GM21367 (cell line): ENCODE measurements around the gene MGAT4D.
"Not testable (repeated sequence)": the region's sequence is repeated elsewhere in the genome, so short reads cannot be mapped to it uniquely, and the experiment has no call there.

Experiments
- ATAC-seq: cut with Tn5 transposase; IDR thresholded peaks from one replicate; pipeline ENCODE4 v1.9.1; 2021; ENCODE audit not compliant: unreplicated experiment

The MGAT4D gene

DNA sequence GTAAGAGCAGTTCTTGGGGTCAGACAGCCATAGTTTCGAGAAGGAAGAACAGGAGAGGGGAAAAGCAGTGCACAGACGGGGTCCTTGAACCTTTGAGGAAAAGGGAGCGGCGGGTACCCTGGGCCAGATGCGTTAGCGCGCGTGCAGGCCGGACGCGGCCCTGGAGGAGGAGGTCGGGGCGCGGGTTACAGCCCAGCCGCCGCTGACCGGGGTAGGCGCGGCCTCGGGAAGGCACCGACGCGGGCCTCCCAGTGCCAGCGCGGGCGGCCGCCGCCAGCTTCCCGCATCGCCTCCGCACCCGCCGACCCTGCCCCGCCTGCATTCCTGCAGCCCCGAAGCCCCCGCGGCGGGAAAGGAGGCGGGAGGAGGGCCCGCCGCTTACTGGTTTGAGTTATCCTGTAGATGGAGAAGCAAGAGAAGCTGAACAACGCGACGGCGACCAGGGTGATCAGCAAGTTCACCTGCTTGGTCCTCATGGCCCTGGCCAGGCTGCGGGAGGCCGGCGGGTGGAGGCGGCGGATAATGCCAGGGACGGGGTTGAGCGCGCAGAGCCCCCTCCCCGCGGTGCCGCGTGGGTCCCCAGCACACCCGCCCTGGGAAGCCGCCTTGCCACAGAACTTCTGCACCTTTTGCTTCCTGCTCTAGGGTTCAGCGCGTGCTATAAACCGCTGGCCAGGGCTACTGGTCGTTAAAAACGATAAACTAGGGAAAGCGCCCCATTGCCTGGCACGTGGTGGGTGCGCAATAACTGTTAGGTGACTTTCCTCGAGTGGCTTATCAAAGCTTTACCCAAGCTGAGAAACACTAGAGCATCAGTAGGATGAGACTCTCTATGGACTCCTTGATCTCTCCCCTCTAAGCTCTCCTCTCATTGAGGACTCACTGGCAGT lies at the start of gene MGAT4D:
Gene MGAT4D (minus strand): TSS at position 547 of the 890 bp plus-strand sequence. CDS start 71 bp downstream, at position 476.
- ATAC-seq: no peak

DNA sequence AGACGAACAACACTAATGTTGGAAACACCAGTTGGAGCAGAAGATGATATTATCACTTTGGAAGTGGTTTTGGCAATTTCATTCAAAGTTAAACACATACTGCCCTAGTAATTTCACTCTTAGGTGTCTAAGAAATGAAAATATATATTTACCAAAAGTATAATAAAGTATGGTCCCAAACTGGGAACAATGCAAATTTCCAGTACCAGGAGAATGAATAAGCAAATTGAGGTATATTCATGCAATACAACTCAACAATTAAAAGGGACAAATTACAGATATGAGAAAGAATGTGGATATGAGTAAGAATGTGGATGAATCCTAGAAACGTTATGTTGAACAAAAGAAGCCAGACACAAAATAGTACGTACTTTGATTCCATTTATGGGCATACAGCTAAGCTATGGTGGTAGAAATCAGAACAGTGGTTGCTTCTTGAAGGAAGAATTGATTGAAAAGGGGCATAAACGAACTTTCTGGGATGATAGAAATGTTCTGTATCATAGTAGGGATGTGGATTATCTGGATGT lies 35.9 kb upstream of the MGAT4D start:
- ATAC-seq: no peak

DNA sequence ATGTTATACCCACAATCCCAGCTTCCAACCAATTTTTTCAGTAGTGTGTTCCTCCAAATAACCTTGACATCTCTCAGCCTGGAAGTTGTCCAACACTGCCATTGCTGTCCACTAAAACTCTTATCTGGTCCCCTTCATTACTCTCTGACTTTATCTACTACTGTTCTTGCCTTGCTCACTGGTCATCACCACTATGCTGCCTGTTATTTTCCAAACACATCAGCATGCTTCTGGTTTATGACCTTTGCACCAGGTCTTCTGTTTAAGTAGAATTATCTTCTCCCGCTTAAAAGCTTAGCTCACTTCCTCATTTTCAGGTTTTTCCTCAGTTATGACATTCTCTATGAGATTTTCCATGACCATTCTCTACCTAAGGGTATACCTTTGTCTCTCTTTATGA lies 31.3 kb upstream of the MGAT4D start:
- ATAC-seq: no peak

DNA sequence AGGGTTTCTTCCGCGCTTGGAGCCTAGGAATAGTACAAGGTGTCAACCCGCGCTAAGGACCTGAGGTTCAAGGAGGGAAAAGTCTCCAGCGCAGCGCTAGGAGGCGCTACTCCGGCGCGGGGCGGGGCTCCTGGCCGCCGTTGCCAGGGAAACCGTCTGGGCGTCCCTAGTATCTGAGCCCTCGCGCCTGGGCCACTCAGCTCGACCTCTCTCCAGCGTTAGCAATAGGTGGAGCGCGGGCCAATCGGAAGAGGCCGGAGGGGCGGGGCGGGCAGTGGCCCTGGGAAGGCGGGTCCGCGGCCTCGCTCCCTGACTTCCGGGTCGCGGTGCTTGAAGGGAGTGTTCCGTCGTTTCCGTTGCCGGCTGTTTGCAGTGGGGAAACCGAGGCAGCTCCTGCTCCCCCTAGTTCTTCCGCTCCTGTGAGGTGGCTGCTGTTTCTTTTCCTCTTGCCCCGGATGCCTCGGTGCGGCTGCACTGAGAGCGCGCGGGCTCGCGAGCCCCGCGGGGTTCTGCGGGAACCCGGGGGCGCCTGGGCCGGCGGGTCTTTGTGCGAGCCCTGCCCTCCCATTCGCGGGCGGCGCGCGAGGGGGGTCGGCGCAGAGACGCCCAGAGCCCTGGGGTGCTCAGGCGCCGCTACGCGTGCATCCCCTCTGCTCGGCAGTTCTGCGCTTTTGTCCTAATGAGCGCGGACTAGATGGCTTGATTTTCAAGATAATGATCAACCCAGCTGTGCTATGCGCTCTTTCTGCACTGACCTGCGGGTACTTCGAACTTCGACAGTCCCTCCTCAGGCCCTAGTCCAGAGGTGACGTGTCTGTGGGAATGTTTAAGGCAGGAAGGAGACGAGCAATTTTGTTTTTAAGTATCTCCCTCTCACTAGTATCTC lies 26.0 kb upstream of the MGAT4D start, which contains the start of gene ELMOD2:
Gene ELMOD2 (plus strand): TSS at position 312 of the 886 bp plus-strand sequence. CDS start 1,261 bp downstream, outside the sequence.
- ATAC-seq: peak; percentile 100

DNA sequence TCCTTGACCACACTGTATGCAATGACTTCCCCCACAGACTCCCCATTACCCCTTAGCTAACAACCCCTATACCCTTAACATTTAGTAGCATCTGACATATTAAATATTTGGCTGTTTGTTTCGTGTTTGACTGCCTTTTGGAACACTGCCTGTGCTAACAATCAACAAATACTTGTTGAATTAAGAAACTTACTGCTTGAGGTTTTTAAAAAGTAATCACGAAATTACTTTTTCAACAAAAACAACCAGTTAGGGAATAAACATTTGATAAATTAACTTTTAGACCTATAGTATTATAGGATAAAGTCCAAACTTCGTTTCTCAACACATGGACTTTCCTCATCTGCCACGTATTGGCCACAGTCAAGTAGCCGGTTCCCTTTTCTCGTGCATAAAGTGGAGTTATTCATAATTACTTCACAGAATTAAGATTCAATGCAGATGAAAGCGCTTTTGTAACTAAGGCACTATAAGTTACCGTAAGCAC lies 25.3 kb upstream of the MGAT4D start:
- peak; percentile 4 for ATAC-seq

DNA sequence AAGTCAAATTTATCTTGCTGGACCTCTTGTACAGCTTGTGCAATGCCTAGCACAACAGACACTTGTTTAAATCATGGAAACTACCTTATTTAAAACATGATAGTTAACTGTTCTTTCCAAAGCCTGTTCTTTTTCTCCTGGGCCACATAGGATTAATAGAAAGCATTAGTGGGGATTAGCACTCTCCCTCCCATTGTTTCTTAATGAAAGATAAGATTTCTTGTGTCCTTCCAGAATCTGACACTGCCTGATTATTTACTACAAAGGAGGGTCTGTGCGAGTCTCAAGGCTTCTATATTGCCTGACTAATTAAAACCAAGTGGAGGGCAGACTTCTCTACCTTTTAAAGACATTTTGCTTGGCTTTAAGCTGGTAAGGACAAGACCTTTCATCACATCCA lies 17.3 kb upstream of the MGAT4D start:
- ATAC-seq: no peak

DNA sequence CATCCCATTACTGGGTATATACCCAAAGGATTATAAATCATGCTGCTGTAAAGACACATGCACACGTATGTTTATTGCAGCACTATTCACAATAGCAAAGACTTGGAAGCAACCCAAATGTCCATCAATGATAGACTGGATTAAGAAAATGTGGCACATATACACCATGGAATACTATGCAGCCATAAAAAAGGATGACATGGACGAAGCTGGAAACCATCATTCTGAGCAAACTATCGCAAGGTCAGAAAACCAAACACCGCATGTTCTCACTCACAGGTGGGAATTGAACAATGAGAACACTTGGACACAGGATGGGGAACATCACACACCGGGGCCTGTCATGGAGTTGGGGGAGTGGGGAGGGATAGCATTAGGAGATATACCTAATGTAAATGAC lies 15.7 kb upstream of the MGAT4D start:
- ATAC-seq: not testable (repeated sequence)

DNA sequence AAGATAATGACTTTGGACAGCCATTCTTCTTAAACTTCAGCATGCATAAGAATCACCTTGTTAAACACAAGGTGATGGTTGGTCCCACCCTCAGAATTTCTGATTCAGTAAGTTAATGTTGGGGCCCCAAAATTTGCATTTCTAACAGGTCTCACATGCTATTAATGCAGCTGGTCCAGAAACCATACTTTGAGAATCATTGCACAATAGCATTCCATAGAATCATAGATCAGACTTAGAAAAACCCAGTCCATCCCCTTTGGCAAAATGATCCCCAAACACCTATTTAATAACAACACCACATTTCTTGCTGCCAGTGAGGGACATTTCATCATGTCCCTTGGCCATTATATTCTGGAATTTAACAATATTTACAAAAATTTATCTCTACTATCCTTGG lies 6.2 kb upstream of the MGAT4D start:
- ATAC-seq: no peak

DNA sequence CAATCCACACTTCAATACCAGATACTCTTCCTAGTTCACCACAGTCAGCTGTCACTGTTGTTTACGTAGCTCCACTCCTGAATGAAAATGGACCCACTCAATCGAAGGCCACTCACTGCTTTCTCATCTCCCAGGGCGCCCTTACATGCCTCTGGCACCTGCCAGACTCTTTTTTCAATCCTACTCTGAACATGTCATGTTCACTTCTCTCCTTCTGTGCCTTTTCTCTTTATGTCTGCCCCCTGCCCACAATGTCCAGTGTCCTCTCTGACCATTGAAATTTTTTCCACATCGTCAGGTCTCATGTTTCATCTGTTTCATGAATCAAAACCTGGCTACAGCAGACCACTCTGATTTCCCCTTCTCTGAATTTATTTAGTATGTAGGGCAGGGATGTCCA lies 1.3 kb upstream of the MGAT4D start:
- no peak for ATAC-seq

DNA sequence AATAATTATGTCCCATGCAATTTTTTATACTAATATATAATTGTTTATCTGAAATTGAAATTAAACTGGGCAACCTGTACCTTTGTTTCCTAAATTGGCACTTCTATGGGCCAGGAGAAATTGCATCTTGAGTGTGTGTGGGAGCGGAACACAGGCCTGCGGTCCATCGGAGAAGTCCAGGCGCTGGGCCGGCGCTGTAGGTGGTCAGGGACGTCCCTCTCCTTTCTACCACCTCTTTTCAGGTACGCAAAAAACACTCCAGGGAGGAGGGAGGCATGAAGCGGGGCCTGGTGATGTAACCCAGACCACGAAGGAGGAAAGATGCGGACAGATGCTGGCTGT lies 717 bp downstream of the MGAT4D start:
- no peak for ATAC-seq

DNA sequence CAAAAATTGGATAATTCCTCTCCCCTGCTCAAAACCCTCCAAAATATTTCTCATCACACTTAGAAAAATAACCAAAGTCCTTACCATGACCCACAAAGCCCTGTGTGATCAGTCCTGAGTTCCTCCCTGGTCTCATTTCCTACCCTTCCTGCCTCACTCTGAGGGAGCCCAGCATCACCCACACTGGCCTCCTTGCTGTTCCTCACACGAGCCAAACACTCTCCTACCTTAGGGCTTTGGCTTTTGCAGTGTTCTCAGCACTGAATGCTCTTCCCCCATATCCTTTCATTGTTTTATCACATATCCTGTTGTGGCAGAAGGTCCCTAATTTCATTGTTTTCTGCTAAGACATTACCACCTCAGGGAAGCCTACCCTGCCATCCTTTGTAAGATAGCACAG lies 12.2 kb downstream of the MGAT4D start:
- no peak for ATAC-seq

DNA sequence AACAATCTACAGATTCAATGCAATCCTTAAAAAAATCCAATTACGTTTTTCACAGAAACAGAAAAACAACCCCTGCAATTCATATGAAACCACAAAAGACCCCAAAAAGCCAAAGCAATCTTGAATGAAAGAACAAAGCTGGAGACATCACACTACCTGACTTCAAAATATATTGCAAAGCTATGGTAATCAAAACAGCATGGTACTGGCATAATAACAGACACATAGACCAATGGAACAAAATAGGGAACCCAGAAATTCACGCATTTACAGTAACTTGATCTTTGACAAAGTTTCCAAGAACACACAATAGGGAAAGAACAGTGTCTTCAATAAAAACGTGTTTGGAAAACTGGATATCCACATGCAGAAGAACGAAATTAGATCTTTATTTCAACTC lies 14.6 kb downstream of the MGAT4D start:
- no peak for ATAC-seq

DNA sequence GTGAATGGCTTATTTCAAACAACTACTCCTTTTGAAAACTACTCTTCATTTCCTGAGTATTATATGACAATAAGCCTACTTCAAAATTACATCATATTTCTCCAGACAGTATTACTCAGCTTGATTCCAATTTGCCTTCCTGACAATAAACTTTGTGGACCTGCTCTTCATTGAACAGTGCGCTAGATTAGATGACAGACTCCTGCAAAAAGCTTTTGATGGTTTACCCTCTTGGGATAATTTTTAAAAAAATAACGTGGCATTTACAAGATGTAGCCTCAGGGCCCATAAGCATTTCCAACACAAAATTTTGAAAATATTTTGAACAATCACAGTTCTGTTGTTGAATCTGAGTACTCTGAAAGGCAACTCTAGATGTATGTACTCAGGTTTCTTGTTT lies 25.9 kb downstream of the MGAT4D start:
- no peak for ATAC-seq

DNA sequence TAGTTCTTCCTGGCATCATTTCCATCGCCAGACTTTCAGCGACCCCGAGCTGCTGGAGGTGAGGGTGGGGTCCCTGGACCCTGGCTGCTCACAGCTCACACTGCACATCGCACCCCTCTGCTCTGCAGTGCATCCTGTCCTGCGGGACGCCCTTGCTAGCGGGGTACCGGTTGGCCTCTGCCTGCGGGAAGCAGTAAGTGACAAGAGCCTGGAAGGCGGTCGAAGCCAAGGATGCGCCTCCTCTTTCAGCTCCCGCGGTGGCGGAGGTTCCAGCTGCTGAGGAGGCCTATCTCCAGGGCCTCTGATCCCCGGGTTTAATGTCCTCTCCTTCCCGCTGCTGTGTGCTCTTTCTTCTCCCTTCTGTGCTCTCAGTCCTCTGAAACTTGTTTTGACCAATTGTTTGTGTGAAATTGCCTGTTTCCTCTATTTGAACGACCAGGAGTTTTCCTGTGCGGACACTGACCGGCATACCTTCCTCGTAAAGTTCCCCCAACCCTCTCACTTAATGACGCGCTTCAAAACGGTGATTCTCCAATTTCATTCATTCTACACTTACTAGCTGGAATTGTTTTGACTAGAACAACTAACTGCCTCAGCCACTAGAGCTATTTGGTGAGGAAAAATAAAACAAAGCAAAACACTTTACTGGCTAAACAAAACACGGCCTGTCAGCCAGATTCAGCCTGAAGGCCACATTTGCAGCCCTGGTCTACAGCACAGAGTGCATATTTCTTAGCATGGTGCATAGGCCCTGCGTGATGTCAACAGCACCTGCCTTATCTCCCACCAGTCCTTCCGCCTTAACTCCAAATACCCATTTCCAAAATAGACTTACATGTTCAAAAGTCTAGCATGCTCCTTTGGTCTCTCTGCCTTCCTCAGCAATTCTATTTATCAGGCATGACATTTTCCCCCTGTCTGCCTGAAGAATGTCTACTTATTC lies 28.0 kb downstream of the MGAT4D start:
- no peak for ATAC-seq

DNA sequence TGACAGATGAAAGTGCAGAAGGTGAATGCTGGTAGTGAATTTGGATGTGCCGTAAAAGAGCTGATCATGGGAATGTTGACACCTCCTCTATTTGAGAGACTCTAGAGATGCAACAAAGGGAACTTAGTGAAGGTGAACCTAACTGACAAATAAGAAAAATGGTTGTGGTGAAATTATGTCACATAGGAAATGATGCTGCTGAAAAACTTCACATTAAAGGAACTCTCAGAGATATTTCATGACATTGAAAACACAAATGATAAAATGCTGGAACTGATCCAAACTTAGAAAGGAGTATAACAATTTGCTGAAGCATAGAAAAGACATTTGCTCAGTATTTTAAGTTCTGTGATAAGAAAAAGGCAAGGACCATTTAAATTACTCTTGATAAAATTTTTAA lies 31.9 kb downstream of the MGAT4D start:
- ATAC-seq: no peak

DNA sequence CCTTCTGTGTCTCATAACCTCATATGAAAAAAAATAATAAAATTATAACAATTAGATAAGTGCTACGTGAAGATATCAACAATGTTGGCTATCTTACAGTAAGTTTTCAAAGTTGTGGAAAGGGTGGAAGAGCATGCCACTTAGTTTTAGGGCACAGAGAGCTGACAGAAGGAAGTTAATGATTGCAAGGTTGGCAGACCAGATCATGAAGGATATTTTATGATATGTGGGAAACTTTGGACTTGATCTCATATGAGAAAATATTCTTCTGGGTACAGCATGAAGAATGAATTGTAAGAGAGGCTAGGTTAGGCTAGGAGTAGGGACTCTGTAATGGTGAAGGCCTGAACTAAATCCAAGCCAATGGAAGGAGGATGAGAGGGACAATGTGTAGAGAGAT lies 34.5 kb downstream of the MGAT4D start:
- no peak for ATAC-seq

DNA sequence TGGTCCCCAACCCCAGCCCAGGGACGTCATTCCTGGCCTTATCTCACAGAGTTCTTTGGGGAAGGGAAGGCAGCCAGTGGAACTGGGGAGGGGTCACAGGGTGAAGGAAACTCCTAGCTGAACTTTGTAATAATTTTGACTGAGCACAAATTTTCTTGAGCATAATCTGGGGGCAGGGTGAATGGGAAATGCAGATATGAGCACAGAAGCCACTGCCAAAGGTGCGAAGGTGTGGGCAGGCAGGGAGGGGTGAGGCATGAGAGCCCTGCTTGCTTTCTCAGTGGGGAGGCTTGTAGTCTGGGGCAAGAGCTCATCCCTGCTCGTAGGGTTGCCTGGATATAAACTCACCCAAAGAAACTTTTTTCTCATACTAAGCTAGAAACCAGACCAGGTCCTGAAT lies 34.9 kb downstream of the MGAT4D start:
- ATAC-seq: no peak

DNA sequence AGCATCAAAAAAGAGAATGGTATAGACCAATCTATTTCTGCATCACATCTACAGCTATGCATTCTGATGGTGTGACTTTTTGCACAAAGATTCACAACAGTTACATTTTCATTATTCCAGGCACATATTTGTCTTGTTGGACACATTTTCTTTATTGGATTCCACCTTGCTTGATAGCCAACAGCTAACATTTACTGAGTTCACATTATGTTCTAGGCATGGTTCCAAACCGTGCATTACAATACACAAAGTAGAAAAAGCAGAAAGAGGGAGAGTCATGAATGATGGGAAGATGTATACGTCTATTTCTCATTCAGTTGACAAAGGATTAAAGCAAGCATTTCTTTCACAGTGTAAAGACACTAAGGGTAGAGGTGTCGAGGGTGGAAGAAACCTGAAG lies 47.7 kb downstream of the MGAT4D start:
- ATAC-seq: no peak

DNA sequence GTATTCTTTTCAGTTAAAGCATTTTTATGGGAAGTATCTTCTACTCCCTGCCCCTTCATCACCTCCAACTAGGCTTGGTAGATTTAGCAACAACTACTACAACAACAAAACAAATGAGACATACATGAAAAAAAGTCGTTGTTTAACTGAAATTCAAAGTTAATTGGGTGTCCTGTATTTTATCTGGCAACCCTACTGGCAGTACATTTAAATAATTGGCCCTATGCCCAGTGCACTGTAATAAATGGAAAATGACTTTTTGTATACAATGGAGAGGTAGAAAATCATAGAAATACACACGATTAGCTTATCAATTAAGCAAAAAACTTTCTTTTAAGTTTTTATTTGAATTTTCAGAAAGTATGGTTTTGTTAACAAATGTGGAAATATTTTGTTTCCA lies 49.3 kb downstream of the MGAT4D start:
- no peak for ATAC-seq

DNA sequence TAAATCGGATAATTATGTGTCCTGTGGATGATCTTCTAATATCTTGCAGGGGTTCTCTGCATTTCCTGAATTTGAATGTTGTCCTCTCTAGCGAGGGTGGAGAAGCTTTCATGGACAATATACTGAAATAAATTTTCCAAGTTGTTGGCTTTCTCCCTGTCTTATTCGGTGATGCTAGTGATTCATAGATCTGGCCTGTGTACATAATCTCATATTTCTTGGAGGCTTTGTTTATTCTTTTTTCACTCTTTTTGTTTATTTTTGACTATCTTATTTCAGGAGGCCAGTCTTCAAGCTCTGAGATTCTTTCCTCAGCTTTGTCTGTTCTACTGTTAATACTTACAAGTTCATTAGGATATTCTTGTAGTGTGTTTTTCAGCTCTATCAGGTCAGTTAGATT lies 49.9 kb downstream of the MGAT4D start:
- no peak for ATAC-seq
